Spleen (tissue), 7 donors: ENCODE data around the gene DNMT1.

ENCODE experiments used
- CTCF ChIP-seq, 11 experiments: fragments of 200-600 bp in 7 of 11; fragments of 450-650 bp in 4 of 11; sonication (generic) in 4 of 11; IDR thresholded peaks in 8 of 11; conservative IDR thresholded peaks in 3 of 11; 1 replicate in 7 of 11; 2 replicates in 4 of 11; pipeline versions ENCODE4 v1.4.0 to v1.8.0; 2016 to 2021; ENCODE audit warnings: antibody characterized with exemption in 11 of 11, inconsistent platforms in 4 of 11, mild to moderate bottlenecking in 1 of 11
- POLR2A ChIP-seq, 3 donors: fragments of 450-650 bp; IDR thresholded peaks; one replicate each; pipeline ENCODE4 v1.5.1; 2017; ENCODE audit warnings: antibody characterized with exemption in 3 of 3, mild to moderate bottlenecking in 1 of 3
- POLR2AphosphoS5 ChIP-seq, 3 donors: sonication (generic); formaldehyde crosslinking; IDR thresholded peaks; one replicate each; pipeline ENCODE4 v1.5.1; 2017; ENCODE audit warnings: antibody characterized with exemption in 3 of 3
- donor health status: DM: no; HTN: no; CAD: no; lungs with moderate emphysema.
- donor health status: DM: no; HTN: no; CAD: no.
- donor health status: DM: no; HTN: no; CAD: no.

GRCh38 chr19:10163536-10163935, 31.2 kb downstream of the DNMT1 start:
- TF ChIP-seq POLR2A (IDR thresholded peaks at IDR 0.05), result no peak
- no peak for TF ChIP-seq CTCF (IDR thresholded peaks at IDR 0.05 in 8 of 11, conservative IDR thresholded peaks at IDR 0.05 in 3 of 11)
- TF ChIP-seq POLR2AphosphoS5 (IDR thresholded peaks at IDR 0.05), result no peak
